SK-N-SH treated with all-trans-retinoic acid at 6 μM for 48 hours (cell line): ENCODE measurements around the gene MUC12.

Experiments used
- ARNTL ChIP-seq: fragments of 450-650 bp; formaldehyde crosslinking; IDR thresholded peaks from 2 replicates; pipeline ENCODE4 v1.5.0; 2020; ENCODE audit warnings: low read depth, mild to moderate bottlenecking, moderate library complexity, borderline replicate concordance
- CREB5 ChIP-seq: fragments of 250-450 bp; sonication (Bioruptor Pico); IDR thresholded peaks from 2 replicates; pipeline ENCODE4 v1.5.1; 2020; ENCODE audit warnings: low read depth, mild to moderate bottlenecking, moderate library complexity
- CSDC2 ChIP-seq: fragments of 250-450 bp; sonication (Bioruptor Pico); IDR thresholded peaks from 2 replicates; pipeline ENCODE4 v1.5.0; 2020; ENCODE audit warnings: mild to moderate bottlenecking, moderate library complexity
- ESRRG ChIP-seq: fragments of 250-450 bp; sonication (Bioruptor Pico); IDR thresholded peaks from 2 replicates; pipeline ENCODE4 v1.6.1; 2021; ENCODE audit warnings: mild to moderate bottlenecking
- GLIS3 ChIP-seq: fragments of 250-450 bp; sonication (Bioruptor Pico); IDR thresholded peaks from 2 replicates; pipeline ENCODE4 v1.5.0; 2020; ENCODE audit warnings: mild to moderate bottlenecking, moderate library complexity
- PATZ1 ChIP-seq: fragments of 250-450 bp; sonication (Bioruptor Pico); IDR thresholded peaks from 2 replicates; pipeline ENCODE4 v1.8.0; 2020; ENCODE audit warnings: mild to moderate bottlenecking, moderate library complexity, borderline replicate concordance
- PPARA ChIP-seq: fragments of 250-450 bp; sonication (Bioruptor Pico); IDR thresholded peaks from 2 replicates; pipeline ENCODE4 v1.5.0; 2020; ENCODE audit warnings: mild to moderate bottlenecking, borderline replicate concordance
- RARB ChIP-seq: fragments of 250-450 bp; sonication (Bioruptor Pico); IDR thresholded peaks from 2 replicates; pipeline ENCODE4 v1.8.0; 2021; ENCODE audit warnings: mild to moderate bottlenecking, moderate library complexity
- TSHZ2 ChIP-seq: fragments of 250-450 bp; sonication (Bioruptor Pico); IDR thresholded peaks from 2 replicates; pipeline ENCODE4 v1.5.0; 2020; ENCODE audit warnings: mild to moderate bottlenecking, moderate library complexity
- ZNF8 ChIP-seq: fragments of 450-650 bp; formaldehyde crosslinking; IDR thresholded peaks from 2 replicates; pipeline ENCODE4 v1.5.0; 2020; ENCODE audit warnings: mild to moderate bottlenecking, moderate library complexity

- no peak for TF ChIP-seq CREB5
- no peak for TF ChIP-seq PPARA (CRISPR knock-in tag)
- TF ChIP-seq PATZ1 (CRISPR knock-in tag) = no peak
- TF ChIP-seq CSDC2 (CRISPR knock-in tag) = no peak
- no peak for TF ChIP-seq ESRRG (CRISPR knock-in tag)
- TF ChIP-seq ZNF8 (CRISPR knock-in tag) = no peak
- TF ChIP-seq GLIS3 (CRISPR knock-in tag) = no peak
- no peak for TF ChIP-seq ARNTL (CRISPR knock-in tag)
- no peak for TF ChIP-seq TSHZ2 (CRISPR knock-in tag)
- TF ChIP-seq RARB (CRISPR knock-in tag) = no peak
Observed at GRCh38 chr7:100952641-100953040, 16.7 kb upstream of the MUC12 start.
